Stimulated activated CD4-positive, alpha-beta T cell treated with anti-CD3 and anti-CD28 coated beads, Interleukin-15, amount 100 ng/mL, for 48 hours (primary cell): Measurements from ENCODE around the gene PTGDS.

Experiments
- DNase-seq, 2 donors: peaks; one replicate each; pipeline ENCODE4 v3.0.0-alpha.2; 2020; ENCODE audit warnings: low read depth in 2 of 2

PTGDS gene

GRCh38 chr9:136945333-136946227 lies 31.7 kb upstream of the PTGDS start:
- DNase-seq: no peak

- DNase-seq: no peak
Measured at GRCh38 chr9:136946228-136947027, 30.9 kb upstream of the PTGDS start.

DNA sequence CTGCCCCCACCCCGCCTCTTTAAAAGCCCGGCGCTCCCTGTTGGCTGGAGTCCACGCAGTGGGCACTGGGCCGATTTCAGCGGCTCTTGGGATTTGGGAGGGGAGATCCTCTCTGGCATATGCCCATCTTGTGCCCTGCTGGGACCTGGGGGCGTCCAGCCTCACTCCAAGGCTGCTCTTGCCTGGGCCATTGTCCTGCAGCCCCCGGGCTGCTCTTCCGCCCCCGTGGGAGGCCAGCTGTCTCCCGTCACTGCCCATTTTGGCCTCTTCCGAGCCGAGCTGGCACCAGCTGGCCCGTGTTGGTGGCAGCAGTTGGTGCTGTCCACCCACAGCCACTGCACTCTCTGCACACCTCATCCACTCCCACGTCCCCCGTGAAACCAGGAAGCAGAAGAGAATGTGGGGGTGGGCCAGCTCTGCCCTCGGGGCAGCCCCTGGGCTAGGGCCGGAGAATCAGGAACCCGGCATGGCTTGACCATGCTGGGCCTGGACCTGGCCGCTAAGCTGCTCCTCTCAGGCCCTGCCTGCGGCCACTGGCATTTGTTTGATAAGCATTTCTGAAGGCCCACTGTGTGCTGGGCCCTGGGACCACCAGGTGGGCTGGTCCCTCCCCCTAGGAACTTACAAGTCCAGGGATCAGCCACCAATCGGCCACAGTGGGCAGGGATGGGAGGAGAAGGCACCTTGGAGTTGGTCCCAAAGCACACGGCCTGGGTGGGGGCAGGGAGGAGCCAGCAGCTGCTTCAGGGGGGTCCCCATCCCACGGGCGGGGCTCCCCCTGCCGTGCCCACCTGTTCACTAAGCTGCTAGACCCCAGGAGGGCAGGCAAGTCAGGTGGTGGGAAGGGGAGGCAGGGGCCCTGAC lies 30.0 kb upstream of the PTGDS start:
- DNase-seq: no peak

DNA sequence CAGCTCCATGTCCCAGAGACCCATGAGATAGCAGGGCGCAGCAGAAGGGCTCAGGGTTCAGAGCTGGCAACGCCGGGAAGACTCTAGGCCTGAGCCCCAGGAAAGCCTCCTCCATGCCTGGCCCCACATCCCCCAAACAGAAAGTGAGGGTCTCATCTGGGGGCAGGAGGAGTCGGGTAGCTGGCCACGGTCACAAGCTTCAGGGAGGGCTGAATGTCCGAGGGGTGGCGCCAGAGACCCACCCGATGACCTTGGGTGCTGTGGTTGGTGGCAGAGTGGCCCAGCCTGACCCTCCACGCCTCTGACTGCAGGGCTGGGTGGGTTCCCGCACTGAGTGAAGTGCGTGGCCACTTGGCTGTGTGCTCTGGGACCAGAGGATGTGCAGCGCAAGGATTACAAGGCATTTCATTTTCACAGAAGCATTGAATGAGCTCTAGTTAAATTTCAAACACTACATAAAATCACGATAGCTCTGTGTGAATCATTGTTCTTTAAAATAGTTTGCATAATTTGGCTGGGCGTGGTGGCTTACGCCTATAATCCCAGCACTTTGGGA lies 29.3 kb upstream of the PTGDS start:
- no peak for DNase-seq

- no peak for DNase-seq
Measured at GRCh38 chr9:136949239-136949816, 28.0 kb upstream of the PTGDS start.

DNA sequence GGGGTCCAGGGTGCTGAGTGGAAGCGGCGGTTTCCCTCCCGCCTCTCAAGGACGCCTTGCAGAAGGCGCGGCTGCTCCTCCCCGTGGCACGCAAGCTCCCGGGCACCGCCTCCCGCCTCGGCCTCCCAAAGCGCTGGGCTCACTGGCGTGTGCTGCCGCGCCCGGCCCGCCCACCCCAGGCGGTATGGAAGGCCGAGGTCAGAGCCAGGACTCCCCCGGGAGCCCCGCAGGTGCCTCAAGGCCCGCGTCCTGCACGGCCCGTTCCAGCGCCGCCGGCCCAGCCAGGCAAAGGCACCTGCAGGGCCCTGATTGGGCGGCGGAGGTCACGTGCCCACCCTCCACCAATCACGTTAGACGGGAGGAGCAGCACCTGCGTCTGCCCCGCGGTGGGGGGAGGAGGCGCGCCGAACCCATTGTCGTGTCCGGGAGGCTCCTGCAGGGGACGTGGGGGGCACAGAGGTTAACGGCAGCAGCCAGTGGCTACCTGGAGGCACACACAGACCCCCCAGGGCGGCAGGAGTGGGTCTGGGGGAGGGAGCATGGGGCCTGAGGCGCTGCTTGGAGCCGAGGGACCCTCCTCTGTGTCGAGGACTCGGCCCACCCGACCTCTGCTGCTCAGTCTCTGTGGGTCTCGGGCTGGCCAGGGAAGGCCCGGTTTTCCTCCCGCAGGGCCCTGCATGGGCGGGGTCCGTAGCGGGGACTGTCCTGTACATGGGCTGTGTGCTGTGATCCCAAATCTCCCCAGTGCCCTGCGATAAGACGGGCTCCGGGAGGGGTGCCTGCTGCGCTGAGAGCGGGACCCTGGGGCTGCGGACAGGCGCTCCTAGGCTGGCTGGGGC lies 27.3 kb upstream of the PTGDS start:
- DNase-seq: peak; percentile 91 to 95

GRCh38 chr9:136950656-136951276 lies 26.5 kb upstream of the PTGDS start:
- no peak for DNase-seq

GRCh38 chr9:136951541-136952320 lies 25.6 kb upstream of the PTGDS start, which contains the start of gene LCN12:
LCN12 (plus strand) TSS chr9:136952273; CDS start chr9:136952328, 55 bp downstream.
- no peak for DNase-seq

GRCh38 chr9:136952321-136952850 lies 24.9 kb upstream of the PTGDS start:
- no peak for DNase-seq

- DNase-seq: no peak
Measured at GRCh38 chr9:136952876-136953770, 24.2 kb upstream of the PTGDS start.

- DNase-seq: no peak
Measured at GRCh38 chr9:136953771-136954269, 23.5 kb upstream of the PTGDS start.

GRCh38 chr9:136954270-136955083 lies 22.8 kb upstream of the PTGDS start:
- no peak for DNase-seq

GRCh38 chr9:136955202-136955942 lies 21.9 kb upstream of the PTGDS start:
- no peak for DNase-seq

GRCh38 chr9:136955943-136956335 lies 21.4 kb upstream of the PTGDS start:
- DNase-seq: no peak

GRCh38 chr9:136956604-136957003 lies 20.7 kb upstream of the PTGDS start:
- no peak for DNase-seq

DNA sequence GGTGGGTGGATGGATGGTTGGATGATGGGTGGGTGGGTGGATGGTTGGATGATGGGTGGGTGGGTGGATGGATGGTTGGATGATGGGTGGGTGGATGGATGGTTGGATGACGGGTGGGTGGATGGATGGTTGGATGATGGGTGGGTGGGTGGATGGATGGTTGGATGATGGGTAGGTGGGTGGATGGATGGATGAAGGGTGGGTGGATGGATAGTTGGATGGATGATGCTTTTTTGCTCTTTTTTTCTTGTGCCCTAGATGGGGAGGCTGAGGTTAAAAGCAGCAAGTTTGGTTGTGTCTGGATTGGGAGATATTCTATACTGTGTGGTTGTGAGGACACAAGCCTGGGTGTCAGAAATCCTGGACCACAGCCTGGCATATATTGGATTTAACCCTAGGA lies 19.8 kb upstream of the PTGDS start:
- no peak for DNase-seq
